Keratinocyte (primary cell): ENCODE data around the gene DSCAM. TPM values are rescaled to one million over a fixed set of nuclear protein-coding genes. Genes with fewer than 3 reads are reported as not detected.

Experiments
- DNase-seq: peaks from one replicate; pipeline ENCODE4 v3.0.0-alpha.2; 2011; ENCODE audit warnings: low read depth, missing footprints, low spot score
- FAIRE-seq: peaks from 2 replicates; lab custom pipeline; 2011; peaks lifted over from hg19 to GRCh38; lab: Jason Lieb, UNC
- H2AFZ ChIP-seq: 2 replicates; pipeline ENCODE4 v1.6.0; 2012; ENCODE audit warnings: low read length, control low read depth, inconsistent platforms; ENCODE audit not compliant: control insufficient read depth
- H3K27ac ChIP-seq: 2 replicates; pipeline ENCODE4 v1.5.1; 2011; ENCODE audit warnings: low read length; ENCODE audit not compliant: control insufficient read depth, insufficient read depth
- H3K27me3 ChIP-seq: 3 replicates; pipeline ENCODE4 v1.6.0; 2011; ENCODE audit warnings: low read length; ENCODE audit not compliant: control insufficient read depth, insufficient read depth; ENCODE audit errors: extremely low read depth
- H3K36me3 ChIP-seq, 2 experiments: 2 replicates in 1 of 2; 3 replicates in 1 of 2; pipeline ENCODE4 v1.5.1; 2011; ENCODE audit warnings: low read length in 2 of 2, mild to moderate bottlenecking in 1 of 2; ENCODE audit not compliant: control insufficient read depth in 2 of 2, insufficient read depth in 2 of 2; ENCODE audit errors: extremely low read depth in 1 of 2
- H3K4me1 ChIP-seq: 3 replicates; pipeline ENCODE4 v1.5.1; 2011; ENCODE audit warnings: low read length; ENCODE audit not compliant: control insufficient read depth, insufficient read depth; ENCODE audit errors: extremely low read depth
- H3K4me2 ChIP-seq: 3 replicates; pipeline ENCODE4 v1.6.0; 2011; ENCODE audit warnings: low read depth, low read length; ENCODE audit not compliant: control insufficient read depth, insufficient read depth; ENCODE audit errors: extremely low read depth
- H3K4me3 ChIP-seq, 3 experiments: fragments of 200-600 bp in 1 of 3; sonication (generic) in 1 of 3; 2 replicates in 2 of 3; 3 replicates in 1 of 3; pipeline ENCODE4 v1.5.1; 2011 to 2016; ENCODE audit warnings: low read length in 3 of 3, mild to moderate bottlenecking in 3 of 3, control low read depth in 2 of 3, inconsistent platforms in 1 of 3, low read depth in 1 of 3, mixed read lengths in 1 of 3, mixed run types in 1 of 3, moderate library complexity in 1 of 3; ENCODE audit not compliant: control insufficient read depth in 2 of 3, insufficient read depth in 2 of 3; ENCODE audit errors: extremely low read depth in 1 of 3
- H3K79me2 ChIP-seq: 2 replicates; pipeline ENCODE4 v1.6.0; 2012; ENCODE audit warnings: low read length; ENCODE audit not compliant: control insufficient read depth, insufficient read depth
- H3K9ac ChIP-seq: 3 replicates; pipeline ENCODE4 v1.6.0; 2011; ENCODE audit warnings: low read length; ENCODE audit not compliant: control insufficient read depth, insufficient read depth; ENCODE audit errors: extremely low read depth
- H3K9me1 ChIP-seq: 3 replicates; pipeline ENCODE4 v1.6.0; 2011; ENCODE audit warnings: low read length; ENCODE audit not compliant: control insufficient read depth, insufficient read depth; ENCODE audit errors: extremely low read depth
- H3K9me3 ChIP-seq: 2 replicates; pipeline ENCODE4 v1.5.1; 2012; ENCODE audit warnings: low read depth, low read length; ENCODE audit not compliant: control insufficient read depth
- H4K20me1 ChIP-seq: 3 replicates; pipeline ENCODE4 v1.6.0; 2011; ENCODE audit warnings: low read length; ENCODE audit not compliant: control insufficient read depth, insufficient read depth; ENCODE audit errors: extremely low read depth
- EZH2 ChIP-seq: IDR thresholded peaks from one replicate; pipeline ENCODE4 v1.6.1; 2012; ENCODE audit warnings: inconsistent platforms, mild to moderate bottlenecking, low read length, moderate library complexity
- dilution Hi-C: fragments of 300-500 bp; cut with MboI; formaldehyde crosslinking; loops from one replicate; pipeline ENCODE4 v1.7.0; 2020; ENCODE audit warnings: low sequenced_read_pairs; ENCODE audit not compliant: extremely low pct_ligation_motif_present
- polyA plus RNA-seq, 5 experiments: library from polyadenylated mRNA; depleted of rRNA in 3 of 5; stranded (reverse) in 3 of 5; stranded (forward) in 1 of 5; unstranded in 1 of 5; fragments of >200 nt; gene quantifications; 1 replicate in 1 of 5; 2 replicates in 3 of 5; 3 replicates in 1 of 5; pipeline versions ENCODE4 v1.2.1 to v1.2.3, GENCODE V29; 2011 to 2012; ENCODE audit warnings: missing spikeins in 2 of 5, low read depth in 1 of 5, low replicate concordance in 1 of 5
- TF ChIP-seq, protein P1 (sequence below), 3 experiments: IDR thresholded peaks in 1 of 3; conservative IDR thresholded peaks in 1 of 3; optimal IDR thresholded peaks in 1 of 3; 2 replicates in 2 of 3; 3 replicates in 1 of 3; pipeline versions ENCODE3 to v1.5.1; 2011; ENCODE audit warnings: low read length in 3 of 3, mild to moderate bottlenecking in 3 of 3, moderate library complexity in 2 of 3, control low read depth in 1 of 3, inconsistent platforms in 1 of 3; ENCODE audit not compliant: insufficient read depth in 2 of 3; ENCODE audit errors: extremely low read depth in 1 of 3

The DSCAM gene
- polyA plus RNA-seq, 1 donor (not counting 4 experiments of a cell fraction or from before 2014, with no cell fraction given), result 2.1 TPM

GRCh38 chr21:40696246-40696645 lies 150.7 kb downstream of the DSCAM start:
- dilution Hi-C loops, result no loop called here
- peaks cover 0 to 5% of the 10 kb centered on the region in 2 experiments for H3K36me3 ChIP-seq
- H3K27me3 ChIP-seq, result no peaks in the 10 kb centered on the region
- FAIRE-seq (peak; percentile 88), DNase-seq (no peak)
- no peaks in the 10 kb centered on the region for H3K9me3 ChIP-seq
- no peak overlapping the region for H3K9ac ChIP-seq
- peaks cover 3% of the 10 kb centered on the region for H3K4me1 ChIP-seq
- no peaks in the 10 kb centered on the region for H3K79me2 ChIP-seq
- no peak overlapping the region for H3K4me3 ChIP-seq
- no peaks in the 10 kb centered on the region for H3K9me1 ChIP-seq
- H3K4me2 ChIP-seq, result no peak overlapping the region
- no peak for TF ChIP-seq EZH2
- TF ChIP-seq, protein P1, sequence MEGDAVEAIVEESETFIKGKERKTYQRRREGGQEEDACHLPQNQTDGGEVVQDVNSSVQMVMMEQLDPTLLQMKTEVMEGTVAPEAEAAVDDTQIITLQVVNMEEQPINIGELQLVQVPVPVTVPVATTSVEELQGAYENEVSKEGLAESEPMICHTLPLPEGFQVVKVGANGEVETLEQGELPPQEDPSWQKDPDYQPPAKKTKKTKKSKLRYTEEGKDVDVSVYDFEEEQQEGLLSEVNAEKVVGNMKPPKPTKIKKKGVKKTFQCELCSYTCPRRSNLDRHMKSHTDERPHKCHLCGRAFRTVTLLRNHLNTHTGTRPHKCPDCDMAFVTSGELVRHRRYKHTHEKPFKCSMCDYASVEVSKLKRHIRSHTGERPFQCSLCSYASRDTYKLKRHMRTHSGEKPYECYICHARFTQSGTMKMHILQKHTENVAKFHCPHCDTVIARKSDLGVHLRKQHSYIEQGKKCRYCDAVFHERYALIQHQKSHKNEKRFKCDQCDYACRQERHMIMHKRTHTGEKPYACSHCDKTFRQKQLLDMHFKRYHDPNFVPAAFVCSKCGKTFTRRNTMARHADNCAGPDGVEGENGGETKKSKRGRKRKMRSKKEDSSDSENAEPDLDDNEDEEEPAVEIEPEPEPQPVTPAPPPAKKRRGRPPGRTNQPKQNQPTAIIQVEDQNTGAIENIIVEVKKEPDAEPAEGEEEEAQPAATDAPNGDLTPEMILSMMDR (optimal IDR thresholded peaks at IDR 0.05 in 1 of 3, IDR thresholded peaks at IDR 0.05 in 1 of 3, conservative IDR thresholded peaks at IDR 0.05 in 1 of 3; ENCODE audit: extremely low read depth in 1 of 3, insufficient read depth in 2 of 3, low read length in 3 of 3), result no peak
- no peak overlapping the region for H3K27ac ChIP-seq
- H2AFZ ChIP-seq, result no peak overlapping the region
- H4K20me1 ChIP-seq, result no peaks in the 10 kb centered on the region

- H3K9me3 ChIP-seq, result no peaks in the 10 kb centered on the region
- dilution Hi-C loops, result no loop called here
- no peaks in the 10 kb centered on the region for H3K9me1 ChIP-seq
- TF ChIP-seq, protein P1 (optimal IDR thresholded peaks at IDR 0.05 in 1 of 3, IDR thresholded peaks at IDR 0.05 in 1 of 3, conservative IDR thresholded peaks at IDR 0.05 in 1 of 3; ENCODE audit: extremely low read depth in 1 of 3, insufficient read depth in 2 of 3, low read length in 3 of 3), result no peak
- TF ChIP-seq EZH2, result no peak
- H3K4me3 ChIP-seq, result no peak overlapping the region
- H3K4me2 ChIP-seq, result no peak overlapping the region
- FAIRE-seq, result no peak
- no peaks in the 10 kb centered on the region for H3K27me3 ChIP-seq
- H3K4me1 ChIP-seq, result peaks cover 5% of the 10 kb centered on the region
- H3K27ac ChIP-seq, result no peak overlapping the region
- no peaks in the 10 kb centered on the region for H4K20me1 ChIP-seq
- no peak overlapping the region for H3K9ac ChIP-seq
- no peak for DNase-seq
- H3K79me2 ChIP-seq, result no peaks in the 10 kb centered on the region
- H2AFZ ChIP-seq, result no peak overlapping the region
- H3K36me3 ChIP-seq, result peaks cover 0 to 5% of the 10 kb centered on the region in 2 experiments
These were observed 157.1 kb downstream of the DSCAM start for GRCh38 chr21:40689840-40690360.
